ENCODE measurements around the gene KANK2. TPM values are rescaled to one million over a fixed set of nuclear protein-coding genes. Genes with fewer than 3 reads are reported as not detected.

The KANK2 gene
- total and polyA plus RNA-seq, 10 of the 15 experiments (the other 5 are each of a cell fraction or from before 2014, with no cell fraction given) = 4.9 to 33.0 (median 21.0) TPM

GRCh38 chr19:11234486-11235075, 37.2 kb upstream of the KANK2 start:
- intact Hi-C loops (cut with micrococcal nuclease; ENCODE audit: unreplicated experiment) (no loop called here), in situ Hi-C loops (cut with MboI) (no loop called here)
- Histone ChIP-seq H3K79me2 (ENCODE audit: control insufficient read depth, insufficient read depth, low read length) (no peaks in the 10 kb centered on the region), H3K9ac (ENCODE audit: control insufficient read depth, insufficient read depth, low read length) (no peak overlapping the region), H3K27ac (ENCODE audit: control insufficient read depth, insufficient read depth) (no peak overlapping the region), H3K9me3 (replicated peaks; ENCODE audit: control insufficient read depth, insufficient read depth, low read length) (no peaks in the 10 kb centered on the region), H2AFZ (ENCODE audit: control insufficient read depth, low read depth, low read length) (no peak overlapping the region), H3K27me3 (replicated peaks in 1 of 2; ENCODE audit: control insufficient read depth in 2 of 2, insufficient read depth in 2 of 2, low read length in 1 of 2) (no peaks in the 10 kb centered on the region), H3K4me2 (ENCODE audit: control insufficient read depth, insufficient read depth) (no peak overlapping the region), H3K36me3 (ENCODE audit: control insufficient read depth in 2 of 2, insufficient read depth in 2 of 2, low read length in 1 of 2) (no peaks in the 10 kb centered on the region; a peak in 1 of 4 replicates), H3K4me1 (ENCODE audit: control insufficient read depth, insufficient read depth, low read length) (no peaks in the 10 kb centered on the region), H4K20me1 (ENCODE audit: control insufficient read depth, insufficient read depth) (no peaks in the 10 kb centered on the region; the same call in 1 of the 2 replicates), H3K4me3 (no peak overlapping the region)
- 79% methylated on average over 5 of the region's 5 CpGs for WGBS (ENCODE audit: insufficient coverage, insufficient replicate concordance, low lambda C conversion rate, missing lambda C conversion rate)
- TF ChIP-seq ELK1 (IDR thresholded peaks at IDR 0.05; ENCODE audit: low read depth, low read length) = no peak
- TF ChIP-seq SPI1 (IDR thresholded peaks at IDR 0.05; ENCODE audit: borderline replicate concordance, insufficient read depth, low read depth, low read length) = no peak
- TF ChIP-seq BHLHE40 (IDR thresholded peaks at IDR 0.05; ENCODE audit: borderline replicate concordance in 1 of 2, low read depth in 2 of 2, low read length in 1 of 2) = no peak
- TF ChIP-seq TARDBP (IDR thresholded peaks at IDR 0.05; ENCODE audit: borderline replicate concordance) = no peak
- TF ChIP-seq HDAC2 (IDR thresholded peaks at IDR 0.05) = no peak
- TF ChIP-seq IRF5 (IDR thresholded peaks at IDR 0.05; ENCODE audit: borderline replicate concordance) = no peak
- no peak for TF ChIP-seq EED (IDR thresholded peaks at IDR 0.05; ENCODE audit: low read depth)
- no peak for TF ChIP-seq CHD2 (IDR thresholded peaks at IDR 0.05; ENCODE audit: borderline replicate concordance, low read depth, low read length)
- no peak for TF ChIP-seq BMI1 (IDR thresholded peaks at IDR 0.05; ENCODE audit: borderline replicate concordance)
- no peak for TF ChIP-seq JUND (IDR thresholded peaks at IDR 0.05; ENCODE audit: low read depth, low read length)
- TF ChIP-seq ATF7 (IDR thresholded peaks at IDR 0.05; ENCODE audit: low read depth) = no peak
- TF ChIP-seq ASH2L (IDR thresholded peaks at IDR 0.05; ENCODE audit: borderline replicate concordance, low read depth) = no peak
- RAD21 ChIA-PET (ENCODE audit: unreplicated experiment) = no interaction called here
- POLR2A ChIA-PET = no interaction called here
- ATAC-seq (no peak), DNase-seq (ENCODE audit: low read depth, low spot score) (no peak), FAIRE-seq (no peak)
- no TSS peak for BruUV-seq (replicated peaks)
- SMC1A ChIA-PET (ENCODE audit: uncharacterized antibody, unreplicated experiment) = no interaction called here
- CTCF ChIA-PET = interaction anchor here (0.6 kb wide), 1 partner anchor 79 kb away, joined by 4 read pairs; the partner anchor contains the start of gene SPC24

Measured in GM12878 (cell line).